K562 treated with DMSO at 1 percent for 24 hours (cell line): Measurements from ENCODE around the gene POU5F2. TPM values are rescaled to one million over a fixed set of nuclear protein-coding genes. Genes with fewer than 3 reads are reported as not detected.

Experiments used
- total RNA-seq: library from RNA; unstranded; fragments of 300-600 nt; gene quantifications from 2 replicates; pipeline ENCODE4 v1.2.3, GENCODE V29; 2022; ENCODE audit warnings: low read depth; ENCODE audit not compliant: insufficient read depth

POU5F2 gene, protein sequence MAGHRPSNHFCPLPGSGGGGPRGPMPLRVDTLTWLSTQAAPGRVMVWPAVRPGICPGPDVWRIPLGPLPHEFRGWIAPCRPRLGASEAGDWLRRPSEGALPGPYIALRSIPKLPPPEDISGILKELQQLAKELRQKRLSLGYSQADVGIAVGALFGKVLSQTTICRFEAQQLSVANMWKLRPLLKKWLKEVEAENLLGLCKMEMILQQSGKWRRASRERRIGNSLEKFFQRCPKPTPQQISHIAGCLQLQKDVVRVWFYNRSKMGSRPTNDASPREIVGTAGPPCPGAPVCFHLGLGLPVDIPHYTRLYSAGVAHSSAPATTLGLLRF
- total RNA-seq: not detected in 2 replicates

DNA sequence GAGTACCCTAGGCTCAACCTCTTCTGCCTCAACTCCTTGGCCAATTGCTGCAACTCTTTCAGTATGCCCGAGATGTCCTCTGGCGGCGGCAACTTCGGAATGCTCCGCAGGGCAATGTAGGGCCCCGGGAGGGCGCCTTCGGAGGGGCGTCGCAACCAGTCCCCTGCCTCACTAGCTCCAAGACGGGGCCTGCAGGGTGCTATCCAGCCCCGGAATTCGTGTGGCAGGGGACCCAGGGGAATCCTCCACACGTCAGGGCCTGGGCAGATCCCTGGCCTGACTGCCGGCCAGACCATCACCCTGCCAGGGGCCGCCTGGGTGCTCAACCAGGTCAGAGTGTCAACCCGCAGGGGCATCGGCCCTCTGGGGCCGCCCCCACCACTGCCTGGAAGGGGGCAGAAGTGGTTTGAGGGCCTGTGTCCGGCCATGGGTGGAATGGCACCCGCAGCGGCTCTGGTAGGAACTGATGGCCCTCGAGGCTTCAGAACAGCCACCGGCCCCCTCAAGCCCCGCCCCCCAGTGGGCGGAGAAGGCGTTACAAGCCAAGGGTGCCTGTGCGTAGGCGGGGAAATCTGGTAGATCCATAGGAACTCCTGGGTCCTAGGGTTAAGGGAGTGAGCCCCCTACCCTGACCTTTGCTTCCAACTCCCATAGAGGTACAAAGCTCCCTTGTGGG is at the start of gene POU5F2:
TSS of gene POU5F2 (minus strand) at position 465 of the 676 bp plus-strand sequence. CDS start at position 428, 37 bp downstream.

Other genes with a start within 250 kb of the POU5F2 start
- gene NR2F1-AS1, start 160.4 kb downstream of the POU5F2 start, total RNA-seq: not detected in 2 replicates
- not detected in 2 replicates for gene NR2F1, start 158.4 kb downstream of the POU5F2 start, total RNA-seq